Middle frontal gyrus (tissue), 1 donor: ENCODE results near the gene KDM6A.
"Not testable (repeated sequence)": the region's sequence is repeated elsewhere in the genome, so short reads cannot be mapped to it uniquely, and the experiment has no call there.

Experiments
- DNase-seq: peaks from one replicate; pipeline ENCODE4 v3.0.0-alpha.2; 2015; ENCODE audit warnings: low spot score; ENCODE audit errors: extremely low spot score

The KDM6A gene

DNA sequence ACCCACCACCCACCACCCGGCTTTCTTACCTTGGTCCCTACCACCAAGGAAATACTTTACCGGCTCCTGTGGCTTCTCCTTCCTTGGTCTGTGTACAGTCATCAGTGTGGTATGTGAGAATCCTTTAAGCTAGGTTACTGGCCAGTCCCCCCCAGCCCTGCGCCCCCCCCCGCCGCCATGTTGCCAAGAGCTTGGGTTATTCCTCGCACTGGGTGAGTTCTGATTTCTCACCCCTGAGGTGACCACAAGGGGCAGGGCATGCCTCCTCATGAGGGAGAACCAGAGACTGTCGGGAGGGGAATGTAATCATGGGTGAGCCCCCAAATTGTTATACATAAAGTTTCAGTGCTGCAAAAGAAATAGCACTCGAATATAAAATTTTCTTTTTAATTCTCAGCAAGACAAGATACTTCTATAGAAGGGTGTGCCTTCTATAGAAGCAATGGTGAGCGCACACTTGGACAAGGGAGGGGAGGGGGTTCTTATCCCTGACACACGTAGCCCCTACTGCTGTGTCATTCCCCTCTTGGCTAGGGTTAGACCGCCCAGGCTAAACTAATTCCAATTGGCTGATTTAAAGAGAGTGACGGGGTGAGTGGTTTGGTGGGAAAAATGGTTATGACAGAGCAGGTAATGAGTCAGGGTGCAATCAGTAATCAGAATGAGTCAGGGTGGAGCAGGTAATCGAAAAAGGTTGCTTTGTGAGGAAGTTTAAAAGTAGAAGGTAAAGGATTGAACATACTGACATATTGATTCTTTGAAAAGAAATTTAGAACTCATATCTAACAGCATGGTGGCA, 133.2 kb downstream of the KDM6A start:
- DNase-seq = no peak

DNA sequence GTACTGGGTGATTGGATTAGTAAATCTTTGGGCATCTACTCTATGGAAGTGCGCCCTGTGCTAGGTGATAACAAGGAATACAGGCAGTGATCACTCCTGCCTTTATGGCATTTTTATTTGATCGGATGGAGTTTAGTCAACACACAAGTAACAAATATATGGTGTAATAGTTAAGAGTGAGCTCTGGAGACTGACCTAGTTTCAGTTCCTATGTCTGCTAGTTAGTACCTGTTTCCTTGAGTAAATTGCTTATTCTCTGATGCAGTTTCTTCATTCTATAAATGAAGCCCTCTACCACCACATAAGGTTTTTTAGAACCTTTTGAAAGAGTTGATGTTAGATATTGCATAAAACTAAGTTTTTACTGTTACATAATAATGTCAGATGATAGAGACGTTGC, 134.6 kb downstream of the KDM6A start:
- no peak for DNase-seq

DNA sequence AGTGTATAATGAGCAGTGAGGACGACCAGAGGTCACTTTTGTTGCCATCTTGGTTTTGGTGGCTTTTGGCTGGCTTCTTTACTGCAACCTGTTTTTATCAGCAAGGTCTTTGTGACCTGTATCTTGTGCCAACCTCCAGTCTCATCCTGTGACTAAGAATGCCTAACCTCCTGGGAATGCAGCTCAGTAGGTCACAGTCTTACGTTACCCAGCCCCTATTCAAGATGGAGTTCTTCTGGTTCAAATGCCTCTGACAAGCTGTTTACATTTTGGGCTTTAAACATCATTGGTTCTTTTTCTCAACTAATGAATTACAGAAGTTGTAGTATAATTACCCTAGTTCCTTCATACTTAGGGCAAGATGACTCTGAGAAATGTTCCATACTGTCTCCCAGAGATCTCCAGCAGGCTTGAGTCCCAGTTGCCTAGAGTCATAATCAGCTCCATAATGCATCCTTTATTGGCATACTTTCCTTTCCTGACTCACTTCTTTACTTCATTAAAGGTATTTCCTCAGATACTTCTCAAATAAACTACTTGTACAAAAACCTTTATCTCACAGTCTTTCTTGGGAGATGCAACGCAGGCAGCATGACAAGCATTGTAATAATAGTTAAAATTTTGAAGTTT, 136.5 kb downstream of the KDM6A start:
- no peak for DNase-seq

DNA sequence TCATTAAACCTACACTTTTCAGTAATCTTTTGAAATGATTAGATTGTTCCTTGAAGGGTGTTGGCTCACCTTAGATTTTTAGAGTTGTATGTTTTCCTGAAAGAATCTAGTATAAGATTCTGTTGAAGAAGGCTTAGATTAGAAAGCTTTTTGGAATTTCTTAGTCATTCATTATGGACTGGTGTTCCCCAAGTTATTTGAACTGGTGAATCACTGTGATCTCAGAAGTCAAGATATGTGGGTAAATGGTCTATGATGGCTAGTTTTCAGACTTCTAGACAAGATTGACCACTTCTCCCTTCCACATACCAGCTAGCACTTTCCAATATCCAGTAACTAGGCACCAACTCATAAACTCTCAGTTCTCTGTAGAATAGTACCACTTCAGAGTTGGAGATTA, 138.1 kb downstream of the KDM6A start:
- DNase-seq = no peak

DNA sequence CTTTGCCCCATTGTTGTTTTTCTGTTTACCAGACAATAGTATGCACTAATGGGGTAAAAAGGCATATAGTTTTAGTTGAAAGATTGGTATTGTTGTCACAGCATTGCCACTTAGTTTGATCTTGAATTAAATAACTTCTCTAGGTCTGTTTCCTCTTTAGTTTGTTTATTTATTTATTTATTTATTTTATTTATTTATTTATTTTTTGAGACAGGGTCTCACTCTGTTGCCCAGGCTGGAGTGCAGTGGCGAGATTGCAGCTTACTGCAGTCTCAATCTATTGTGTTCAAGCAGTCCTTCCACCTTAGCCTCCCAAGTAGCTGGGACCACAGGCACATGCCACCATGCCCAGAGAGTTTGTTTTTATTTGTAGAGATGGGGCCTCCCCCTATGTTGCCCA, 138.6 kb downstream of the KDM6A start:
- DNase-seq = no peak

GRCh38 chrX:45017946-45018345, 145.0 kb downstream of the KDM6A start:
- no peak for DNase-seq

- DNase-seq = no peak
Measured at GRCh38 chrX:45022150-45022549, 149.2 kb downstream of the KDM6A start.

GRCh38 chrX:45024501-45024900, 151.5 kb downstream of the KDM6A start:
- no peak for DNase-seq

GRCh38 chrX:45026036-45026435, 153.0 kb downstream of the KDM6A start:
- no peak for DNase-seq

- no peak for DNase-seq
Measured at GRCh38 chrX:45031830-45032378, 158.9 kb downstream of the KDM6A start.

GRCh38 chrX:45035071-45035470, 162.1 kb downstream of the KDM6A start:
- no peak for DNase-seq

DNA sequence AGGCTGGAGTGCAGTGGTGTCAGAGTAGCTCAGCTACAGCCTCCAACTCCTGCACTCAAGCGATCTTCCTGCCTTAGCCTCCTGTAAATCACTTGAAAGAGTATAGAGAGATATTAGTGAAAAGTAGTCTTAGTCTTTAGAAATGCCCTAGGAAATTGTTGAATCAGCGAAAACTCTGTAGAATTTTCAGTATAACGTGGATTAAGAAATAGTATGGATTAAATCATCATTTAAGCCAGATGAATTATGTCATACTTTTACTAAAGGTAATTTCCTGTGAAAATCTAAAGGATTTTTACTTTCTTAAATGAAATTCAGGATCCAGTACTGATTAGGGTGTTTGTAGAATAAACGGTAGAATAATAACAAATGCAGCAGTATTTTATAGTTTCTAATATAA, 163.2 kb downstream of the KDM6A start:
- no peak for DNase-seq

GRCh38 chrX:45040137-45040536, 167.1 kb downstream of the KDM6A start:
- not testable (repeated sequence) for DNase-seq

- DNase-seq = no peak
Measured at GRCh38 chrX:45046417-45046816, 173.4 kb downstream of the KDM6A start.

DNA sequence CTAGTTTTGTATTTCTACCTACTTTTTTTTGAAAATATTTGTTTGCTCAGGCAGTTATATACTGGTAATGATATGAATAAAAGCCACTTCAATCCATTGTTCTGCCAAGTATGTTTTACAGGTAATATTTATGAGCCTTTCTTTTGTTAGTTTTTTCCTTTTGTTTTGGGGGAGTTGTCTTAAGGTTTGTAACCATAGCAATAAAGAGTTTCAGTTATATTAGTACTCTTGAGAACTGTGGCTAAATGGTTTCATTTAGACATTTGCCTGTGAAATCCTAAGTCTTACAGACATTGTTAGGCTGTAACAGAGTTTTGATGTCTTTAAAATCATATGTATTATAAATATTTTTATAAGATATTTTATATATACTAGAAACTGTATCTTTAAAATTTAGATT, 177.6 kb downstream of the KDM6A start:
- no peak for DNase-seq

DNA sequence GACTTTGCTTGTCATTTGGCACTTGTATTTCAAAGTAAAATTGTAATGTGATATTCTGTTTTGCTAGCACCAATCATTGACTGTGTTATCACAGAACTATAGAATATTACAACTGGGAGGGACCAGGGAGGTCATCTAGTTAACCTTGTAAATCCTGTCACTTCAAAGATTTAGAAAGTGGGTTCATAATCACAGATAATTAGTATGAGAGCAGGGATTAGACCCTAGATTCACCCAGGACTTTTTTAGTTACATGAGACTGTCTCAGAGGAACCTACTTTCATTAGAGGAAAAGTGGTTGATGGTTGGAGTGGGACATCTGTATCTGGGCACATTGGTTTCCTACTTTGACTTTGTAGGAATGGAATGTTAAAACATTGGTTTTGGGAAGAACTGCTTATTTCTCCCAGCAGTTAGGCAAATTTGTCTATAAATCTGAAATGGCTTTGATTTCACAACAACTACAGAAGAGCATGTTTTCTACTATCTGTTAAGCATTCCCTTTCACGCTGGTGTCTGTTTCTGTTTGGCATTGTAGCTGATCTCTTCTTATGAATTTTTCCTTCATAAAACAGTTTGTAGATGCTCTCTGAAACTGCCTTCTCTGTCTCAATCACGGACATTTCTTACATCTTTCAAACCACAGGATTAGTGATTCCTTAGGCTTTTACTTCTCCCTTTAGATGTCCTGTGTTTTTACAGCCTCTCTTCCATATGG, 183.6 kb downstream of the KDM6A start:
- no peak for DNase-seq

DNA sequence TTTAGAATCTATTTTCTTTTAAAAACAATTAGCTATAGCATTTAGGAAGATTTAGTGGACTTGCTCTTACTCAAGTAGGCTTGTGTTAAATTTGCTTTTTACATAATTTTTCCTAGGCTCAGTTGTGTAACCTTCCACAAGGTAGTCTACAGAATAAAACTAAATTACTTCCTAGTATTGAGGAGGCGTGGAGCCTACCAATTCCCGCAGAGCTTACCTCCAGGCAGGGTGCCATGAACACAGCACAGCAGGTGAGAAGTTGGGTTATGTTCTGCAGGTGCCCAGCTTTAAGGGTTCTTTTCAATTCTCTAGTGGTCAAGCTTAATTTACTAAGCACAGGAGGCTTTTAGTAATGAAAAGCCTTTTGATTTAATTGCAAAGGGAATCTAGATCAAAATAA, 186.9 kb downstream of the KDM6A start:
- DNase-seq = not testable (repeated sequence)

DNA sequence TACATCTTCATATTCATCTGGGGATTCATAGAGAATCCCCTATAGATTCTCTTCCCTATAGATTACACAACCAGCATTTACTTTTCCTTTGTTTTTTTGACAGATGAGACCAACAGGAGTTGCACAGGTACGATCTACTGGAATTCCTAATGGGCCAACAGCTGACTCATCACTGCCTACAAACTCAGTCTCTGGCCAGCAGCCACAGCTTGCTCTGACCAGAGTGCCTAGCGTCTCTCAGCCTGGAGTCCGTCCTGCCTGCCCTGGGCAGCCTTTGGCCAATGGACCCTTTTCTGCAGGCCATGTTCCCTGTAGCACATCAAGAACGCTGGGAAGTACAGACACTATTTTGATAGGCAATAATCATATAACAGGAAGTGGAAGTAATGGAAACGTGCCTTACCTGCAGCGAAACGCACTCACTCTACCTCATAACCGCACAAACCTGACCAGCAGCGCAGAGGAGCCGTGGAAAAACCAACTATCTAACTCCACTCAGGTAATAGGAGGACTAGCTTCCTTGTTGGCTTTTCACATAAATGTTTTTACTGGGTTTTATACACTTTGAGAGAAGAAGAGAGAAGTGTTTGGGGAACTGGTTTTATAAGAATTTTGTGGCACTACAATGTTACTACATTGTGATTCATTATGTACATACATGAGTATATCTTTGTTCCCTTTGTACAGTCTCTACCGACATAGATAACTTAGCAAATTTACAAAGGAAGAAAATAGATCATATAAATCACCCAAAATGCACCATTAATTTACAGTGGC, 190.5 kb downstream of the KDM6A start:
- no peak for DNase-seq

DNA sequence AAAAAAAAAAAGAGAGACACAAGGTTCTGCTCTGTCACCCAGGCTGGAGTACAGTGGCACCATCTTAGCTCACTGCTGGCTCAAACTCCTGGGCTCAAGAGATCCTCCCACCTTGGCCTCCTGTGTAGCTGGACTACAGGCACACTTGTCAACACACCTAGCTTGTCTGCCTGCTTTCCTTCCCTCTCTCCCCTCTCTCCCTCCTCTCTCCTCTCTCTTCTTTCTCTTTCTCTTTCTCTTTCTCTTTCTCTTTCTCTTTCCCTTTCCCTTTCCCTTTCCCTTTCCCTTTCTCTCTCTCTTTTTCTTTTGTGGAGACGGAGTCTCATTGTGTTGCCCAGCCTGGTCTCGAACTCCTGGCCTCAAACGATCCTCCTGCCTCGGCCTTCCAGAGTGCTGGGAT, 195.6 kb downstream of the KDM6A start:
- no peak for DNase-seq

DNA sequence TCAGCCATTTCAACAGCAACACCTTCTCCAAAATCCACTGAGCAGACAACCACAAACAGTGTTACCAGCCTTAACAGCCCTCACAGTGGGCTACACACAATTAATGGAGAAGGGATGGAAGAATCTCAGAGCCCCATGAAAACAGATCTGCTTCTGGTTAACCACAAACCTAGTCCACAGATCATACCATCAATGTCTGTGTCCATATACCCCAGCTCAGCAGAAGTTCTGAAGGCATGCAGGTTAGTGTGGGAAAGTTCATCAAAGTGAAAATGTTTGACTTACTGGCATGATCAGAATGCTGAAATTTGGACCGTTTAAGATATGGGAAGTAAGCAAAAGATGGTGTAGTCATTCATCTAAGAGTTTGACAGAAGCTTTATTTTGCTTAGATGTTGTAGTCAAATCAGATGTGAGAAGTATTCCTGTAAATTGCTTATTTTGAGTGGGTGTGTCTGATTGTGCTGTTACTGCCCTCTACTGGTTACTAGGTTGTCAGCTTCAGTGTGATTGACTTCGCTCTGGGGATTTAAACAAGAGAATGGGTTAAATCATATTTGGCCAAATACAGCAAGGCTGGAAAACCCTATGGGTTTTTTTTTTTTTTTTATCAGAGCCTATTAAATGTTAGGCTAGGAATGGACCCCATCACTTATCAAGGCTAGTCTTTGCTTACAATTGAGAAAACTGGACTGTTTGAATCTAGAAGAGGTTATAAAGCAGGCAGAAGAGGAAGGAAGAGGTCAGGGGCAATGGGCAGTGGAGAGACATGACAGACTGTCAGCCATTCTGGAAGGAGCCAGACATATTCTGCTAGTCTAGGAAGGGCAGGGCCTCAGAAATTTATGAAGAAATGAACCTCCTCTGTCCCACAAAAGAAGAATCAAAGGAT, 197.4 kb downstream of the KDM6A start:
- no peak for DNase-seq
